ENCODE data around the gene WAC. TPM values are rescaled to one million over a fixed set of nuclear protein-coding genes. Genes with fewer than 3 reads are reported as not detected.
A peak's percentile ranks its signal among the peaks of the same experiment; 100 is the strongest.

WAC gene
- total and polyA plus RNA-seq, 4 donors, result 27.0 to 227 (median 60.2) TPM

- H3K4me3 ChIP-seq, result no peak overlapping the region
- no peak for TF ChIP-seq CTCF (IDR thresholded peaks at IDR 0.05; ENCODE audit: control extremely low read depth, extremely low read depth)
- H3K36me3 ChIP-seq (ENCODE audit: control insufficient read depth in 4 of 4, insufficient read depth in 4 of 4, low read length in 4 of 4), result peaks cover 0 to 4% (median 4%) of the 10 kb centered on the region in 4 donors
- DNase-seq (peak in 2 of 3 donors; percentile 71 to 82), ATAC-seq (ENCODE audit: insufficient read depth, low FRiP score) (no peak)
- no peaks in the 10 kb centered on the region for H3K27me3 ChIP-seq (ENCODE audit: control insufficient read depth in 3 of 3, insufficient read depth in 3 of 3, low read length in 2 of 3)
- peaks cover 0 to 29% (median 11%) of the 10 kb centered on the region in 5 donors for H3K4me1 ChIP-seq (ENCODE audit: control insufficient read depth in 5 of 5, insufficient read depth in 5 of 5, low read length in 5 of 5)
- H3K9ac ChIP-seq (ENCODE audit: insufficient read depth in 1 of 2, low read length in 2 of 2), result no peak overlapping the region
- WGBS, 2 donors, result 31 to 33% methylated on average over 6 of the region's 6 CpGs
- H3K27ac ChIP-seq (ENCODE audit: low read depth in 1 of 2, low read length in 1 of 2), result no peak overlapping the region
- no peaks in the 10 kb centered on the region for H3K9me3 ChIP-seq (ENCODE audit: control insufficient read depth in 4 of 4, insufficient read depth in 3 of 4, low read length in 3 of 4)
Observed at GRCh38 chr10:28564905-28565304, 32.0 kb downstream of the WAC start.

GRCh38 chr10:28566458-28567015 is 33.6 kb downstream of the WAC start:
- no peak for TF ChIP-seq CTCF (IDR thresholded peaks at IDR 0.05; ENCODE audit: control extremely low read depth, extremely low read depth)
- Histone ChIP-seq H3K27me3 (ENCODE audit: control insufficient read depth in 3 of 3, insufficient read depth in 3 of 3, low read length in 2 of 3) (no peaks in the 10 kb centered on the region), H3K9me3 (ENCODE audit: control insufficient read depth in 4 of 4, insufficient read depth in 3 of 4, low read length in 3 of 4) (no peaks in the 10 kb centered on the region), H3K36me3 (ENCODE audit: control insufficient read depth in 4 of 4, insufficient read depth in 4 of 4, low read length in 4 of 4) (peaks cover 0 to 7% (median 4%) of the 10 kb centered on the region in 4 donors), H3K4me1 (ENCODE audit: control insufficient read depth in 5 of 5, insufficient read depth in 5 of 5, low read length in 5 of 5) (peaks cover 0 to 24% (median 11%) of the 10 kb centered on the region in 5 donors), H3K4me3 (no peak overlapping the region), H3K27ac (ENCODE audit: low read depth in 1 of 2, low read length in 1 of 2) (no peak overlapping the region), H3K9ac (ENCODE audit: insufficient read depth in 1 of 2, low read length in 2 of 2) (no peak overlapping the region)
- ATAC-seq (ENCODE audit: insufficient read depth, low FRiP score) (no peak), DNase-seq (peak in 1 of 3 donors; percentile 38)
- WGBS, 2 donors, result 34 to 41% methylated on average over 1 of the region's 1 CpG

- no peak for DNase-seq
- WGBS, 2 donors, result 44 to 58% methylated on average over 3 of the region's 3 CpGs
Observed at GRCh38 chr10:28569506-28570159, 36.7 kb downstream of the WAC start.

More at GRCh38 chr10:28569506-28570159, 36.7 kb downstream of the WAC start:
- TF ChIP-seq CTCF (IDR thresholded peaks at IDR 0.05; ENCODE audit: control extremely low read depth, extremely low read depth), result no peak
- no peak overlapping the region for H3K9ac ChIP-seq (ENCODE audit: insufficient read depth in 1 of 2, low read length in 2 of 2)
- H3K27me3 ChIP-seq (ENCODE audit: control insufficient read depth in 3 of 3, insufficient read depth in 3 of 3, low read length in 2 of 3), result no peaks in the 10 kb centered on the region
- no peak overlapping the region for H3K4me3 ChIP-seq
- no peaks in the 10 kb centered on the region for H3K9me3 ChIP-seq (ENCODE audit: control insufficient read depth in 4 of 4, insufficient read depth in 3 of 4, low read length in 3 of 4)
- H3K27ac ChIP-seq (ENCODE audit: low read depth in 1 of 2, low read length in 1 of 2), result no peak overlapping the region
- H3K36me3 ChIP-seq (ENCODE audit: control insufficient read depth in 4 of 4, insufficient read depth in 4 of 4, low read length in 4 of 4), result peaks cover 0 to 8% (median 3%) of the 10 kb centered on the region in 4 donors
- peaks cover 0 to 19% (median 7%) of the 10 kb centered on the region in 5 donors for H3K4me1 ChIP-seq (ENCODE audit: control insufficient read depth in 5 of 5, insufficient read depth in 5 of 5, low read length in 5 of 5)
- ATAC-seq (ENCODE audit: insufficient read depth, low FRiP score), result no peak
